Esophagus muscularis mucosa (tissue), 4 donors: Measurements from ENCODE around the gene FZD10.

Experiments used
- EP300 ChIP-seq: sonication (generic); formaldehyde crosslinking; IDR thresholded peaks from one replicate; pipeline ENCODE4 v1.6.1; 2017; ENCODE audit warnings: antibody characterized with exemption
- POLR2A ChIP-seq: fragments of 450-650 bp; IDR thresholded peaks from one replicate; pipeline ENCODE4 v1.6.1; 2017; ENCODE audit warnings: antibody characterized with exemption, moderate library complexity, mild to moderate bottlenecking, low read depth
- POLR2AphosphoS5 ChIP-seq, 2 donors: sonication (generic); formaldehyde crosslinking; IDR thresholded peaks; one replicate each; pipeline ENCODE4 v1.6.1; 2017; ENCODE audit warnings: antibody characterized with exemption in 2 of 2
- TF ChIP-seq, protein P1 (sequence below), 3 experiments: fragments of 200-600 bp in 2 of 3; fragments of 450-650 bp in 1 of 3; sonication (generic) in 2 of 3; IDR thresholded peaks; one replicate each; pipeline ENCODE4 v1.5.1; 2017 to 2019; ENCODE audit warnings: antibody characterized with exemption in 3 of 3, mild to moderate bottlenecking in 2 of 3, moderate library complexity in 1 of 3

DNA sequence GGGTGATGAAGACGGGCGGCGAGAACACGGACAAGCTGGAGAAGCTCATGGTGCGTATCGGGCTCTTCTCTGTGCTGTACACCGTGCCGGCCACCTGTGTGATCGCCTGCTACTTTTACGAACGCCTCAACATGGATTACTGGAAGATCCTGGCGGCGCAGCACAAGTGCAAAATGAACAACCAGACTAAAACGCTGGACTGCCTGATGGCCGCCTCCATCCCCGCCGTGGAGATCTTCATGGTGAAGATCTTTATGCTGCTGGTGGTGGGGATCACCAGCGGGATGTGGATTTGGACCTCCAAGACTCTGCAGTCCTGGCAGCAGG, 1.9 kb downstream of the FZD10 start:
- TF ChIP-seq, protein P1, sequence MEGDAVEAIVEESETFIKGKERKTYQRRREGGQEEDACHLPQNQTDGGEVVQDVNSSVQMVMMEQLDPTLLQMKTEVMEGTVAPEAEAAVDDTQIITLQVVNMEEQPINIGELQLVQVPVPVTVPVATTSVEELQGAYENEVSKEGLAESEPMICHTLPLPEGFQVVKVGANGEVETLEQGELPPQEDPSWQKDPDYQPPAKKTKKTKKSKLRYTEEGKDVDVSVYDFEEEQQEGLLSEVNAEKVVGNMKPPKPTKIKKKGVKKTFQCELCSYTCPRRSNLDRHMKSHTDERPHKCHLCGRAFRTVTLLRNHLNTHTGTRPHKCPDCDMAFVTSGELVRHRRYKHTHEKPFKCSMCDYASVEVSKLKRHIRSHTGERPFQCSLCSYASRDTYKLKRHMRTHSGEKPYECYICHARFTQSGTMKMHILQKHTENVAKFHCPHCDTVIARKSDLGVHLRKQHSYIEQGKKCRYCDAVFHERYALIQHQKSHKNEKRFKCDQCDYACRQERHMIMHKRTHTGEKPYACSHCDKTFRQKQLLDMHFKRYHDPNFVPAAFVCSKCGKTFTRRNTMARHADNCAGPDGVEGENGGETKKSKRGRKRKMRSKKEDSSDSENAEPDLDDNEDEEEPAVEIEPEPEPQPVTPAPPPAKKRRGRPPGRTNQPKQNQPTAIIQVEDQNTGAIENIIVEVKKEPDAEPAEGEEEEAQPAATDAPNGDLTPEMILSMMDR (IDR thresholded peaks at IDR 0.05): no peak
- TF ChIP-seq POLR2A (no peak), POLR2AphosphoS5 (IDR thresholded peaks at IDR 0.05) (no peak), EP300 (no peak)
